Aorta (tissue), 5 donors: Measurements from ENCODE around the gene ATOX1. TPM values are rescaled to one million over a fixed set of nuclear protein-coding genes. Genes with fewer than 3 reads are reported as not detected.

Source experiments
- ATAC-seq: fragments of 200-7000 bp; cut with Tn5 transposase; one replicate; pipeline ENCODE4 v1.9.1; 2022; ENCODE audit warnings: moderate library complexity; ENCODE audit not compliant: low FRiP score
- DNase-seq, 2 donors: peaks; one replicate each; pipeline ENCODE4 v3.0.0-alpha.2; 2020
- H3K27ac ChIP-seq, 2 donors: one replicate each; pipeline ENCODE4 v1.5.1; 2013; ENCODE audit warnings: low read length in 2 of 2, mild to moderate bottlenecking in 2 of 2, moderate library complexity in 2 of 2, control low read depth in 1 of 2, inconsistent platforms in 1 of 2, low read depth in 1 of 2
- H3K27me3 ChIP-seq, 2 donors: one replicate each; pipeline ENCODE4 v1.6.1; 2013; ENCODE audit warnings: control low read depth in 1 of 2, low read length in 1 of 2, mild to moderate bottlenecking in 1 of 2, moderate library complexity in 1 of 2; ENCODE audit not compliant: insufficient read depth in 2 of 2, control insufficient read depth in 1 of 2
- H3K36me3 ChIP-seq, 2 donors: one replicate each; pipeline ENCODE4 v1.6.1; 2013; ENCODE audit warnings: control low read depth in 1 of 2, low read length in 1 of 2, mild to moderate bottlenecking in 1 of 2; ENCODE audit not compliant: insufficient read depth in 2 of 2, control insufficient read depth in 1 of 2
- H3K4me1 ChIP-seq, 2 donors: one replicate each; pipeline ENCODE4 v1.6.1; 2013; ENCODE audit warnings: low read length in 2 of 2, control low read depth in 1 of 2, mild to moderate bottlenecking in 1 of 2, moderate library complexity in 1 of 2; ENCODE audit not compliant: insufficient read depth in 2 of 2, control insufficient read depth in 1 of 2
- H3K4me3 ChIP-seq, 2 donors: one replicate each; pipeline ENCODE4 v1.5.1; 2013; ENCODE audit warnings: low read length in 2 of 2, control low read depth in 1 of 2, mild to moderate bottlenecking in 1 of 2
- H3K9me3 ChIP-seq: one replicate; pipeline ENCODE4 v1.6.1; 2013; ENCODE audit warnings: mild to moderate bottlenecking, low read length; ENCODE audit not compliant: control insufficient read depth
- WGBS, 2 donors: extraction: QIAGEN DNeasy Blood & Tissue Kit; methylation state at CpG; one replicate each; pipeline ENCODE4 v1.1.7; 2013; 5-methylcytosine and 5-hydroxymethylcytosine counted together
- intact Hi-C, 2 donors: fragments of 100-400 bp; cut with DNase I; formaldehyde crosslinking; loops; one replicate each; pipeline versions ENCODE4 v1.14.2 to v1.15.0; 2022
- polyA plus RNA-seq, 2 donors: library from polyadenylated mRNA; stranded (reverse); fragments of 200-250 nt; gene quantifications; one replicate each; pipeline ENCODE4 v1.2.3, GENCODE V29; 2013
- total RNA-seq, 2 donors: library from RNA; stranded (reverse); fragmentation: NEBNext Ultra II Directional; extraction: Animal tissue kit (Norgen Biotek cat#: 25700); gene quantifications; one replicate each; pipeline ENCODE4 v1.2.1, GENCODE V29; 2021
- donor health status: healthy with polysubstance abuse.
- donor health status: Bipolar disorder and iron deficiency.
- donor health status: DM: no; HTN: no; CAD: no.
- donor health status: DM: no; HTN: no; CAD: no.
- donor health status: DM: yes; HTN: yes; CAD: no.

ATOX1 gene
- total and polyA plus RNA-seq, 4 donors, result 61.7 to 210 (median 117) TPM

GRCh38 chr5:151741678-151742423, 16.6 kb downstream of the ATOX1 start:
- Histone ChIP-seq H3K4me1 (peaks cover 0 to 4% of the 10 kb centered on the region in 2 donors), H3K27ac (peak overlapping the region in 1 of 2 donors; percentile 68), H3K36me3 (no peaks in the 10 kb centered on the region), H3K4me3 (no peak overlapping the region), H3K27me3 (no peaks in the 10 kb centered on the region), H3K9me3 (no peaks in the 10 kb centered on the region)
- DNase-seq, result no peak
- no peak for ATAC-seq
- 51 to 58% methylated on average over 6 of the region's 6 CpGs for WGBS, 2 donors
- intact Hi-C loops, result loop anchor here (1.0 to 10.0 kb wide), 6 partner anchors 55 to 295 kb away; partner anchors contain the start of genes SLC36A1 (in 2 of the 2) and SPARC (in 1 of the 2)

GRCh38 chr5:151740958-151741373, 17.5 kb downstream of the ATOX1 start:
- peaks cover 0 to 4% of the 10 kb centered on the region in 2 donors for H3K4me1 ChIP-seq
- no peak for DNase-seq
- 4 to 6% methylated on average over 2 of the region's 2 CpGs for WGBS, 2 donors
- no peaks in the 10 kb centered on the region for H3K9me3 ChIP-seq
- H3K4me3 ChIP-seq, result no peak overlapping the region
- ATAC-seq, result peak; percentile 16
- intact Hi-C loops, result loop anchor here (1.0 to 10.0 kb wide), 5 partner anchors 54 to 294 kb away; partner anchors contain the start of genes SLC36A1 (in 1 of the 2) and SPARC (in 1 of the 2)
- H3K27me3 ChIP-seq, result no peaks in the 10 kb centered on the region
- no peaks in the 10 kb centered on the region for H3K36me3 ChIP-seq
- peak overlapping the region; percentile 64 to 73 for H3K27ac ChIP-seq

- H3K9me3 ChIP-seq, result no peaks in the 10 kb centered on the region
- no peak overlapping the region for H3K4me3 ChIP-seq
- peak; percentile 83 to 89 for DNase-seq
- ATAC-seq, result peak; percentile 90
- peak overlapping the region; percentile 64 to 73 for H3K27ac ChIP-seq
- intact Hi-C loops, result loop anchor here (2.0 to 10.0 kb wide), 4 partner anchors 54 to 293 kb away; partner anchors contain the start of genes SLC36A1 (in 1 of the 2) and SPARC (in 1 of the 2)
- H3K4me1 ChIP-seq, result peaks cover 0 to 4% of the 10 kb centered on the region in 2 donors
- H3K27me3 ChIP-seq, result no peaks in the 10 kb centered on the region
- H3K36me3 ChIP-seq, result no peaks in the 10 kb centered on the region
- 0 to 2% methylated on average over 11 of the region's 11 CpGs for WGBS, 2 donors
These were observed 18.0 kb downstream of the ATOX1 start for GRCh38 chr5:151740336-151740942.

GRCh38 chr5:151739939-151740335, 18.5 kb downstream of the ATOX1 start:
- no peaks in the 10 kb centered on the region for H3K27me3 ChIP-seq
- WGBS, 2 donors, result 3 to 8% methylated on average over 4 of the region's 4 CpGs
- no peaks in the 10 kb centered on the region for H3K9me3 ChIP-seq
- DNase-seq, result no peak
- H3K27ac ChIP-seq, result peak overlapping the region; percentile 43 to 72
- H3K4me3 ChIP-seq, result no peak overlapping the region
- intact Hi-C loops, result loop anchor here (2.0 to 10.0 kb wide), 4 partner anchors 53 to 293 kb away; partner anchors contain the start of genes SLC36A1 (in 1 of the 2) and SPARC (in 1 of the 2)
- peaks cover 0 to 4% of the 10 kb centered on the region in 2 donors for H3K4me1 ChIP-seq
- no peaks in the 10 kb centered on the region for H3K36me3 ChIP-seq
- ATAC-seq, result no peak

DNA sequence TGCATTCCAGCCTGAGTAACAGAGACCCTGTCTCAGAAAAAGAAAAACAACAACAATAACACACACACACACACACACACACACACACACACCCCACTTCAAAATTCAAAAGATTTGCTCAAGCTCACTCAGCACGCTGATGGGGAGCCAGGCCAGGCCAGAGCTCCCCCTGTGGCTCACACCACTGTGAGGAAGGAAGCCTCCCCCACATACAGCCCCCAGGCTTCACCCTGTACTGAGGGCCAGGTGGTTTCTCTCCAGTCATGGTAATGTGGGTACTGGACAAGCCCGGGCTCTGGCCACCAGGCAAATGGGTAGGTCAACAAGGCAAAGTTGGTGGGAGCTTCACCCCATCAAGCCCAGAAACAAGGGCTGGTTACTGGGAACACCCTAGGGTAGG, 19.0 kb downstream of the ATOX1 start:
- Histone ChIP-seq H3K36me3 (no peaks in the 10 kb centered on the region), H3K4me1 (peaks cover 0 to 4% of the 10 kb centered on the region in 2 donors), H3K4me3 (no peak overlapping the region), H3K9me3 (no peaks in the 10 kb centered on the region), H3K27ac (peak overlapping the region in 1 of 2 donors; percentile 15), H3K27me3 (no peaks in the 10 kb centered on the region)
- DNase-seq (no peak), ATAC-seq (no peak)
- intact Hi-C loops, result no loop called here
- WGBS, 2 donors, result 77 to 85% methylated on average over 2 of the region's 2 CpGs

DNA sequence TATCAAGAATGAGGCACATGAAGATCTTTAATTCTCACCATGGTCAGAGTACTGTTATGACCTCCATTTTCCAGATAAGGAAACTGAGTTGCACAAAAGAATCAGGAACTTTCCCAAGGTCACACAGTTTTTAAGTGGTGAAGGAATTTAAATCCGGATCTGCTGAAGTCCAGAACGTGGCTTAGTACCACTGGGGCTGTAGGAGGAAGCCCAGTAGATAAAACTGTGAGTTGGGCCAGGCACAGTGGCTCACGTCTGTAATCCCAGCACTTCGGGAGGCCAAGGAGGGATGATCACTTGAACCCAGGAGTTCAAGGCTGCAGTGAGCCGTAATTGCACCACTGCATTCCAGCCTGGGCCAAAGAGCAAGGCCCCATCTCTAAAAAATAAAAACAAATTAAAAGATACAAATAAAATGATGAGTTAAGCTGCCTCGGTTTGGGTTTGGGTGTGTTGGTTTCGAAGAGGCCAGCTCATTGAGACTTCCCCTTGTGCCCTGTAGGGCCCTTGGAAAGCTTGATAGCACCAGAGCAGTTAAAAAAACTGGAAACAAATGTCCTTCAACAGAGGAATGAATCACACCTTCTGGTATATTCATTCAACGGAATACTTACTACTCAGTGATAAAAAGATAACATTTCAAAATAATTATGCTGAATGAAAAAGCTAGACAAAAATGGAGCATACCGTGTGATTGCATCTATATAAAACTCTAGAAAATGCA, 20.1 kb downstream of the ATOX1 start:
- 31 to 33% methylated on average over 9 of the region's 9 CpGs for WGBS, 2 donors
- ATAC-seq, result no peak
- Histone ChIP-seq H3K27ac (no peak overlapping the region), H3K4me1 (peaks cover 0 to 4% of the 10 kb centered on the region in 2 donors), H3K9me3 (no peaks in the 10 kb centered on the region), H3K27me3 (no peaks in the 10 kb centered on the region), H3K36me3 (no peaks in the 10 kb centered on the region), H3K4me3 (no peak overlapping the region)
- intact Hi-C loops, result no loop called here
- no peak for DNase-seq

DNA sequence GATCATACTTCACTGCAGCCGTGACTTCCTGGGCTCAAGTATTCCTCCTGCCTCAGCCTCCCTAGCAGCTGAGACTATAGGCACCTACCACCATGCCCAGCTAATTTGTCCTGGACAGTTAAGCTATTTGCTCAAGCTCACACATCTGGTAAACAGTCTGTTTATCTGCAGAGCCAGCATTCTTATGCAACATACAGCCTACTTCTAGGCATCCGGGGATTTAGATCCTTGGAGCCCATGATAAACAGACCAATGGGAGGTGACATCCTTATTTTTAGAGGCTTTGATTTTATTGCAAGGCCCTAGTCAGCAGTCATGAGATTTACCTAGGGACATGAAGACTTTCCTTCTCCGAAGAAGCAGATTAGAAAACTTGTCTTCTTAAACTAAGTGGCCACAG, 21.0 kb downstream of the ATOX1 start:
- Histone ChIP-seq H3K27me3 (no peaks in the 10 kb centered on the region), H3K36me3 (no peaks in the 10 kb centered on the region), H3K9me3 (no peaks in the 10 kb centered on the region), H3K4me1 (peaks cover 0 to 4% of the 10 kb centered on the region in 2 donors), H3K4me3 (no peak overlapping the region), H3K27ac (no peak overlapping the region)
- no peak for DNase-seq
- intact Hi-C loops, result no loop called here
- no peak for ATAC-seq
- WGBS, 2 donors, result 91 to 96% methylated on average over 3 of the region's 3 CpGs

DNA sequence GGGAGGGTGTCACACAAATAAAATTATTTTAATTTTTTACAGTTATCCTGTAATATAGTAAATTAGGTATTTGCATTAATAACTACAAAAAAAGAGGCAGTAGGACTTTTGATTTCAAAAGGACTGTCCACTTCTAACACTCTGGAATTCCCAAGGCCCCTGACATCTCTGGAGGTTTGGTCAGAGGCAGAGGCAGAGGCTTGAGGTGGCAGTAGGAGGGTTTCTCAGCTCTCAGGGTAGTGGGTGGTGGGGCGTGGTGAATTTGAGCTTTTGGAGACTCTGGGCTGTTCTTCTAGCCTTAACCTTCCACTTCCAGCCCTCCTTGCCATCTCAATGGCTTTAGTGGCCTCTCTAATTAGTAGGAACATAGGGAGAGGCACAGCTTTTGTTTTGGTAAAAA, 22.8 kb downstream of the ATOX1 start:
- ATAC-seq (no peak), DNase-seq (no peak)
- Histone ChIP-seq H3K27ac (no peak overlapping the region), H3K27me3 (no peaks in the 10 kb centered on the region), H3K9me3 (no peaks in the 10 kb centered on the region), H3K4me1 (peaks cover 0 to 4% of the 10 kb centered on the region in 2 donors), H3K36me3 (no peaks in the 10 kb centered on the region), H3K4me3 (no peak overlapping the region)
- WGBS, 2 donors, result 92 to 94% methylated on average over 1 of the region's 1 CpG
- intact Hi-C loops, result no loop called here
